IPS-18c (cell line): ENCODE measurements around the gene IFI27.

Experiments
- H3K4me3 ChIP-seq: 2 replicates; pipeline ENCODE4 v1.7.0; 2013; ENCODE audit warnings: low read depth, mild to moderate bottlenecking, low read length, moderate library complexity; ENCODE audit not compliant: insufficient read depth
- H3K9me3 ChIP-seq: one replicate; pipeline ENCODE4 v1.6.1; 2013; ENCODE audit warnings: mild to moderate bottlenecking, low read length, moderate library complexity; ENCODE audit not compliant: control insufficient read depth, insufficient read depth

IFI27 gene

GRCh38 chr14:94116701-94117100, 6.2 kb downstream of the IFI27 start:
- Histone ChIP-seq H3K9me3 (no peaks in the 10 kb centered on the region), H3K4me3 (no peak overlapping the region)

GRCh38 chr14:94117856-94118255, 7.3 kb downstream of the IFI27 start:
- no peak overlapping the region for H3K4me3 ChIP-seq
- no peaks in the 10 kb centered on the region for H3K9me3 ChIP-seq

- Histone ChIP-seq H3K9me3 (no peaks in the 10 kb centered on the region), H3K4me3 (no peak overlapping the region)
These were observed 8.5 kb downstream of the IFI27 start for GRCh38 chr14:94119071-94119470.

- Histone ChIP-seq H3K4me3 (no peak overlapping the region), H3K9me3 (no peaks in the 10 kb centered on the region)
These were observed 10.3 kb downstream of the IFI27 start for GRCh38 chr14:94120667-94121340.

- H3K4me3 ChIP-seq: no peak overlapping the region
- no peaks in the 10 kb centered on the region for H3K9me3 ChIP-seq
These were observed 10.9 kb downstream of the IFI27 start for GRCh38 chr14:94121485-94121884.

GRCh38 chr14:94122438-94122837, 11.9 kb downstream of the IFI27 start:
- no peaks in the 10 kb centered on the region for H3K9me3 ChIP-seq
- no peak overlapping the region for H3K4me3 ChIP-seq

- H3K4me3 ChIP-seq: no peak overlapping the region
- H3K9me3 ChIP-seq: no peaks in the 10 kb centered on the region
These were observed 12.8 kb downstream of the IFI27 start for GRCh38 chr14:94123296-94123695.

GRCh38 chr14:94123868-94124267, 13.3 kb downstream of the IFI27 start:
- Histone ChIP-seq H3K4me3 (no peak overlapping the region), H3K9me3 (no peaks in the 10 kb centered on the region)

- no peak overlapping the region for H3K4me3 ChIP-seq
- no peaks in the 10 kb centered on the region for H3K9me3 ChIP-seq
These were observed 14.2 kb downstream of the IFI27 start for GRCh38 chr14:94124582-94125377.

- H3K4me3 ChIP-seq: no peak overlapping the region
- no peaks in the 10 kb centered on the region for H3K9me3 ChIP-seq
These were observed 15.3 kb downstream of the IFI27 start for GRCh38 chr14:94125659-94126418.

GRCh38 chr14:94126419-94126677, 15.8 kb downstream of the IFI27 start:
- no peak overlapping the region for H3K4me3 ChIP-seq
- no peaks in the 10 kb centered on the region for H3K9me3 ChIP-seq

- Histone ChIP-seq H3K4me3 (no peak overlapping the region), H3K9me3 (no peaks in the 10 kb centered on the region)
These were observed 16.3 kb downstream of the IFI27 start for GRCh38 chr14:94126800-94127199.

- Histone ChIP-seq H3K9me3 (no peaks in the 10 kb centered on the region), H3K4me3 (no peak overlapping the region)
These were observed 16.8 kb downstream of the IFI27 start for GRCh38 chr14:94127330-94127729.

- Histone ChIP-seq H3K9me3 (no peaks in the 10 kb centered on the region), H3K4me3 (peak overlapping the region; percentile 55; the same call in 1 of the 2 replicates)
These were observed 17.8 kb downstream of the IFI27 start for GRCh38 chr14:94128216-94128839.

- Histone ChIP-seq H3K4me3 (peak within 1 kb of the TSS; percentile 55), H3K9me3 (no peaks in the 10 kb centered on the region)
These were observed 18.7 kb downstream of the IFI27 start, which contains the start of gene IFI27L2 for GRCh38 chr14:94129111-94129757. Gene IFI27L2 (minus strand): TSS chr14:94129604. CDS start chr14:94129564, 40 bp downstream.

- peak overlapping the region; percentile 55; the same call in 1 of the 2 replicates for H3K4me3 ChIP-seq
- no peaks in the 10 kb centered on the region for H3K9me3 ChIP-seq
These were observed 19.4 kb downstream of the IFI27 start for GRCh38 chr14:94129758-94130414.
